Measurements from ENCODE around the gene SMIM12. TPM values are rescaled to one million over a fixed set of nuclear protein-coding genes. Genes with fewer than 3 reads are reported as not detected.

Gene SMIM12
- polyA plus RNA-seq, 3 donors: 31.8 to 121 (median 93.7) TPM

GRCh38 chr1:34858901-34859445, 576 bp downstream of the SMIM12 start:
- Histone ChIP-seq H4K20me1 (ENCODE audit: insufficient read depth, low read length) (peaks cover 42% of the 10 kb centered on the region), H3K27ac (ENCODE audit: low read depth in 1 of 2, low read length in 2 of 2) (peak overlapping the region; percentile 74 to 90), H3K79me2 (ENCODE audit: insufficient read depth, low read length) (peaks cover 42% of the 10 kb centered on the region), H3K9ac (ENCODE audit: insufficient read depth, low read length, poor library complexity, severe bottlenecking) (peak overlapping the region; percentile 88), H2AFZ (ENCODE audit: insufficient read depth, low read depth, low read length, poor library complexity, severe bottlenecking) (peak overlapping the region; percentile 89), H3K4me3 (replicated peaks in 1 of 3; ENCODE audit: low read depth in 2 of 3, low read length in 3 of 3) (peak overlapping the region; percentile 92 to 94 (median 93)), H3K27me3 (ENCODE audit: control insufficient read depth in 2 of 2, insufficient read depth in 2 of 2, low read length in 2 of 2) (no peaks in the 10 kb centered on the region), H3K36me3 (replicated peaks in 1 of 2; ENCODE audit: control insufficient read depth in 1 of 2, insufficient read depth in 2 of 2, low read length in 2 of 2) (peaks cover 18 to 25% of the 10 kb centered on the region in 2 donors), H3K4me1 (ENCODE audit: control insufficient read depth in 1 of 2, insufficient read depth in 2 of 2, low read length in 2 of 2) (peaks cover 19 to 24% of the 10 kb centered on the region in 2 donors), H3K9me3 (replicated peaks in 1 of 2; ENCODE audit: control insufficient read depth in 1 of 2, insufficient read depth in 1 of 2, low read length in 2 of 2) (no peaks in the 10 kb centered on the region), H3K4me2 (replicated peaks; ENCODE audit: extremely low read depth, low read length, poor library complexity, severe bottlenecking) (peak overlapping the region; percentile 93)
- peak overlapping the region; percentile 87 to 96 (median 93) for H3K27ac Mint-ChIP-seq
- intact Hi-C loops (cut with micrococcal nuclease): loop anchor here in 1 of 2 donors (10.0 kb wide), 1 partner anchor 176 kb away; the partner anchor contains the start of gene ZMYM6
- peaks cover 28% of the 10 kb centered on the region for H3K4me1 Mint-ChIP-seq
- DNase-seq: peak in 2 of 3 donors; percentile 27 to 35
- H3K9me3 Mint-ChIP-seq: no peaks in the 10 kb centered on the region
- 0% methylated on average over 8 of the region's 15 CpGs for WGBS (ENCODE audit: insufficient coverage)
- peaks cover 20 to 23% of the 10 kb centered on the region in 2 donors for H3K36me3 Mint-ChIP-seq
- H3K27me3 Mint-ChIP-seq (ENCODE audit: low read depth in 3 of 3): peaks cover 1 to 4% (median 2%) of the 10 kb centered on the region in 3 donors
- TF ChIP-seq CTCF (IDR thresholded peaks at IDR 0.05): no peak
- H3K4me3 Mint-ChIP-seq: peak overlapping the region; percentile 92 to 99

GRCh38 chr1:34856697-34857096, 2.9 kb downstream of the SMIM12 start:
- no peak for DNase-seq
- Histone ChIP-seq H3K27me3 (ENCODE audit: control insufficient read depth in 2 of 2, insufficient read depth in 2 of 2, low read length in 2 of 2) (no peaks in the 10 kb centered on the region), H3K27ac (ENCODE audit: low read depth in 1 of 2, low read length in 2 of 2) (no peak overlapping the region), H3K9me3 (replicated peaks in 1 of 2; ENCODE audit: control insufficient read depth in 1 of 2, insufficient read depth in 1 of 2, low read length in 2 of 2) (no peaks in the 10 kb centered on the region), H4K20me1 (ENCODE audit: insufficient read depth, low read length) (peaks cover 60% of the 10 kb centered on the region), H2AFZ (ENCODE audit: insufficient read depth, low read depth, low read length, poor library complexity, severe bottlenecking) (no peak overlapping the region), H3K79me2 (ENCODE audit: insufficient read depth, low read length) (peaks cover 54% of the 10 kb centered on the region), H3K36me3 (replicated peaks in 1 of 2; ENCODE audit: control insufficient read depth in 1 of 2, insufficient read depth in 2 of 2, low read length in 2 of 2) (peaks cover 27 to 43% of the 10 kb centered on the region in 2 donors), H3K4me3 (replicated peaks in 1 of 3; ENCODE audit: low read depth in 2 of 3, low read length in 3 of 3) (no peak overlapping the region), H3K4me1 (ENCODE audit: control insufficient read depth in 1 of 2, insufficient read depth in 2 of 2, low read length in 2 of 2) (peaks cover 19 to 24% of the 10 kb centered on the region in 2 donors), H3K4me2 (replicated peaks; ENCODE audit: extremely low read depth, low read length, poor library complexity, severe bottlenecking) (no peak overlapping the region), H3K9ac (ENCODE audit: insufficient read depth, low read length, poor library complexity, severe bottlenecking) (no peak overlapping the region)
- H3K27me3 Mint-ChIP-seq (ENCODE audit: low read depth in 3 of 3): peaks cover 0 to 2% (median 0%) of the 10 kb centered on the region in 3 donors
- peaks cover 33 to 46% of the 10 kb centered on the region in 2 donors for H3K36me3 Mint-ChIP-seq
- H3K4me1 Mint-ChIP-seq: peaks cover 31% of the 10 kb centered on the region
- peaks cover 0 to 4% (median 0%) of the 10 kb centered on the region in 7 donors for H3K9me3 Mint-ChIP-seq
- no peak overlapping the region for H3K4me3 Mint-ChIP-seq
- no CpG with 5 or more reads among the region's 6 CpGs for WGBS (ENCODE audit: insufficient coverage)
- intact Hi-C loops (cut with micrococcal nuclease): loop anchor here in 1 of 2 donors (10.0 kb wide), 1 partner anchor 178 kb away; the partner anchor contains the start of gene ZMYM6
- no peak for TF ChIP-seq CTCF (IDR thresholded peaks at IDR 0.05)
- H3K27ac Mint-ChIP-seq: no peak overlapping the region
